Astrocyte (in vitro differentiated cells and primary cell): ENCODE data around the gene NAV2. TPM values are rescaled to one million over a fixed set of nuclear protein-coding genes. Genes with fewer than 3 reads are reported as not detected.
A peak's percentile ranks its signal among the peaks of the same experiment; 100 is the strongest.

Experiments
- DNase-seq: peaks from one replicate; pipeline ENCODE4 v3.0.0-alpha.2; 2010; ENCODE audit warnings: low read depth
- FAIRE-seq: peaks from 2 replicates; lab custom pipeline; 2011; peaks lifted over from hg19 to GRCh38; lab: Jason Lieb, UNC
- H2AFZ ChIP-seq: 2 replicates; pipeline ENCODE4 v1.6.0; 2012; ENCODE audit warnings: low read depth, low read length, inconsistent platforms
- H3K27ac ChIP-seq: 2 replicates; pipeline ENCODE4 v1.5.1; 2011; ENCODE audit warnings: low read depth, low read length, inconsistent platforms
- H3K27me3 ChIP-seq: 2 replicates; pipeline ENCODE4 v1.6.0; 2011; ENCODE audit warnings: low read length, inconsistent platforms; ENCODE audit not compliant: insufficient read depth
- H3K36me3 ChIP-seq: 2 replicates; pipeline ENCODE4 v1.5.1; 2011; ENCODE audit warnings: low read length, inconsistent platforms; ENCODE audit not compliant: insufficient read depth
- H3K4me1 ChIP-seq: 2 replicates; pipeline ENCODE4 v1.5.1; 2011; ENCODE audit warnings: low read length, inconsistent platforms; ENCODE audit not compliant: insufficient read depth
- H3K4me2 ChIP-seq: 2 replicates; pipeline ENCODE4 v1.6.0; 2012; ENCODE audit warnings: low read length, inconsistent platforms
- H3K4me3 ChIP-seq: 2 replicates; pipeline ENCODE4 v1.5.1; 2011; ENCODE audit warnings: low read depth, mild to moderate bottlenecking, low read length, inconsistent platforms; ENCODE audit not compliant: insufficient read depth
- H3K79me2 ChIP-seq: 2 replicates; pipeline ENCODE4 v1.6.0; 2012; ENCODE audit warnings: mild to moderate bottlenecking, low read length, inconsistent platforms; ENCODE audit not compliant: insufficient read depth
- H3K9ac ChIP-seq: 2 replicates; pipeline ENCODE4 v1.6.0; 2012; ENCODE audit warnings: mild to moderate bottlenecking, low read length, inconsistent platforms
- H3K9me3 ChIP-seq: 2 replicates; pipeline ENCODE4 v1.5.1; 2012; ENCODE audit warnings: low read depth, mild to moderate bottlenecking, low read length, inconsistent platforms; ENCODE audit not compliant: insufficient read depth
- H4K20me1 ChIP-seq: 2 replicates; pipeline ENCODE4 v1.6.0; 2012; ENCODE audit warnings: low read length, inconsistent platforms; ENCODE audit not compliant: insufficient read depth
- H3K27ac Mint-ChIP-seq: one replicate; pipeline ENCODE4 v1.8.0; 2021; ENCODE audit warnings: mild to moderate bottlenecking, mixed read lengths; ENCODE audit not compliant: unreplicated experiment
- H3K27me3 Mint-ChIP-seq: one replicate; pipeline ENCODE4 v1.8.0; 2021; ENCODE audit warnings: low read depth, mixed read lengths; ENCODE audit not compliant: unreplicated experiment
- H3K36me3 Mint-ChIP-seq: one replicate; pipeline ENCODE4 v1.8.0; 2021; ENCODE audit warnings: low read depth, mixed read lengths; ENCODE audit not compliant: unreplicated experiment
- H3K4me1 Mint-ChIP-seq: one replicate; pipeline ENCODE4 v1.8.0; 2021; ENCODE audit warnings: low read depth, mixed read lengths; ENCODE audit not compliant: unreplicated experiment
- H3K4me3 Mint-ChIP-seq: one replicate; pipeline ENCODE4 v1.8.0; 2021; ENCODE audit warnings: mild to moderate bottlenecking, moderate library complexity, mixed read lengths; ENCODE audit not compliant: unreplicated experiment
- H3K9me3 Mint-ChIP-seq: one replicate; pipeline ENCODE4 v1.8.0; 2021; ENCODE audit warnings: mild to moderate bottlenecking, mixed read lengths; ENCODE audit not compliant: unreplicated experiment
- EZH2 ChIP-seq: IDR thresholded peaks from 2 replicates; pipeline ENCODE4 v1.6.1; 2012; ENCODE audit warnings: mild to moderate bottlenecking, low read length, inconsistent platforms; ENCODE audit not compliant: insufficient read depth
- total RNA-seq: library from RNA; stranded (reverse); gene quantifications from 2 replicates; pipeline ENCODE4 v1.2.1, GENCODE V29; 2021
- TF ChIP-seq, protein P1 (sequence below): IDR thresholded peaks from 2 replicates; pipeline ENCODE4 v1.5.1; 2011; ENCODE audit warnings: low read depth, mild to moderate bottlenecking, inconsistent platforms, low read length, moderate library complexity; ENCODE audit not compliant: insufficient read depth

The NAV2 gene
- total RNA-seq, 1 donor from 2014 or later, result 20.6 TPM

DNA sequence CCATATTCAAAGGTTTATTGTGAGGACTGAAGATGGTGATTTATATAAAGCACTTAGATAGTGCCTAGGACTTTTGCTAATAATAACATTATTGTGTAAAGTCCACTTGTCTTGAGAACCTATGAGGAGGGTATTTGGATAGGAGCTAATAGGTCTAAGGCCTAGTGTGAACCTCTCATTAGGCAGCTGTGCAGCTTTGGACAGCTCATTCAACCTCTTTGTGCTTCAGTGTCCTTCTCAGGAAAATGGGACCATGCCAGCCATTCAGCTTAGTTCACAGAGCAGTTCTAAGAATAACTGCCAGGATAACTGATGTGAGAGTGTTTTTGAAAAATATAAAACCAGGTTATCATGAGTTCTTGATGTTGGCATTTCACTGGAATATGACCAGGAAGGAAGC, 56.2 kb downstream of the NAV2 start:
- no peak for FAIRE-seq
- no peak overlapping the region for H3K4me3 Mint-ChIP-seq
- Histone ChIP-seq H3K4me1 (peaks cover 10% of the 10 kb centered on the region), H3K79me2 (no peaks in the 10 kb centered on the region), H3K36me3 (no peaks in the 10 kb centered on the region), H3K27me3 (peaks cover 66% of the 10 kb centered on the region), H2AFZ (no peak overlapping the region), H4K20me1 (peaks cover 96% of the 10 kb centered on the region), H3K27ac (no peak overlapping the region), H3K9ac (no peak overlapping the region), H3K9me3 (no peaks in the 10 kb centered on the region), H3K4me3 (no peak overlapping the region), H3K4me2 (no peak overlapping the region)
- no peak overlapping the region for H3K27ac Mint-ChIP-seq
- H3K9me3 Mint-ChIP-seq, result no peaks in the 10 kb centered on the region
- peaks cover 34% of the 10 kb centered on the region for H3K27me3 Mint-ChIP-seq
- peaks cover 2% of the 10 kb centered on the region for H3K36me3 Mint-ChIP-seq
- no peak for TF ChIP-seq EZH2
- TF ChIP-seq, protein P1, sequence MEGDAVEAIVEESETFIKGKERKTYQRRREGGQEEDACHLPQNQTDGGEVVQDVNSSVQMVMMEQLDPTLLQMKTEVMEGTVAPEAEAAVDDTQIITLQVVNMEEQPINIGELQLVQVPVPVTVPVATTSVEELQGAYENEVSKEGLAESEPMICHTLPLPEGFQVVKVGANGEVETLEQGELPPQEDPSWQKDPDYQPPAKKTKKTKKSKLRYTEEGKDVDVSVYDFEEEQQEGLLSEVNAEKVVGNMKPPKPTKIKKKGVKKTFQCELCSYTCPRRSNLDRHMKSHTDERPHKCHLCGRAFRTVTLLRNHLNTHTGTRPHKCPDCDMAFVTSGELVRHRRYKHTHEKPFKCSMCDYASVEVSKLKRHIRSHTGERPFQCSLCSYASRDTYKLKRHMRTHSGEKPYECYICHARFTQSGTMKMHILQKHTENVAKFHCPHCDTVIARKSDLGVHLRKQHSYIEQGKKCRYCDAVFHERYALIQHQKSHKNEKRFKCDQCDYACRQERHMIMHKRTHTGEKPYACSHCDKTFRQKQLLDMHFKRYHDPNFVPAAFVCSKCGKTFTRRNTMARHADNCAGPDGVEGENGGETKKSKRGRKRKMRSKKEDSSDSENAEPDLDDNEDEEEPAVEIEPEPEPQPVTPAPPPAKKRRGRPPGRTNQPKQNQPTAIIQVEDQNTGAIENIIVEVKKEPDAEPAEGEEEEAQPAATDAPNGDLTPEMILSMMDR, result no peak
- no peak for DNase-seq
- H3K4me1 Mint-ChIP-seq, result peaks cover 17% of the 10 kb centered on the region

DNA sequence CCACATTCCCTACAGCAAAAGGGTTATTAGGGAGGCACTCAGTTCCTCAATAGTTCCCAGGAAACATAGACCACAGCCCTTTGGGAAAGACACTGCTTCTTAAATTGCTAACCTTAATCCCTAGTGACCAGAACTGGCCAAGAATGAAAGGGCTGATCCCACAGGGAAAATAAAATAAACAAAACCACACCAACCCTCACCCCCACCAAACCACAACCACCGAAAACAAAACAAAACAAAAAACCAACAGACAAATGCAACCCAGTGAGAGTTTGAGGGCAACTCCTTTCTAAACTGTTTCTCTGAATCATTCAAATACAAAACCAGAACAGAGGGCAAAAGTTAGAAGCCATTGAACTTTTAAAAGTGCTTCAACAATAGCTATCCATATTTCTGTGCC, 57.2 kb downstream of the NAV2 start:
- Mint-ChIP-seq H3K36me3 (peaks cover 2% of the 10 kb centered on the region), H3K4me1 (peaks cover 17% of the 10 kb centered on the region), H3K27ac (no peak overlapping the region), H3K9me3 (no peaks in the 10 kb centered on the region), H3K27me3 (peaks cover 32% of the 10 kb centered on the region), H3K4me3 (no peak overlapping the region)
- Histone ChIP-seq H3K4me2 (no peak overlapping the region), H2AFZ (no peak overlapping the region), H3K27ac (no peak overlapping the region), H3K9me3 (no peaks in the 10 kb centered on the region), H3K4me3 (no peak overlapping the region), H3K36me3 (no peaks in the 10 kb centered on the region), H3K79me2 (no peaks in the 10 kb centered on the region), H3K27me3 (peaks cover 62% of the 10 kb centered on the region), H3K4me1 (peaks cover 10% of the 10 kb centered on the region), H4K20me1 (peaks cover 97% of the 10 kb centered on the region), H3K9ac (no peak overlapping the region)
- no peak for FAIRE-seq
- TF ChIP-seq, protein P1, result no peak
- TF ChIP-seq EZH2, result no peak
- peak; percentile 66 for DNase-seq

DNA sequence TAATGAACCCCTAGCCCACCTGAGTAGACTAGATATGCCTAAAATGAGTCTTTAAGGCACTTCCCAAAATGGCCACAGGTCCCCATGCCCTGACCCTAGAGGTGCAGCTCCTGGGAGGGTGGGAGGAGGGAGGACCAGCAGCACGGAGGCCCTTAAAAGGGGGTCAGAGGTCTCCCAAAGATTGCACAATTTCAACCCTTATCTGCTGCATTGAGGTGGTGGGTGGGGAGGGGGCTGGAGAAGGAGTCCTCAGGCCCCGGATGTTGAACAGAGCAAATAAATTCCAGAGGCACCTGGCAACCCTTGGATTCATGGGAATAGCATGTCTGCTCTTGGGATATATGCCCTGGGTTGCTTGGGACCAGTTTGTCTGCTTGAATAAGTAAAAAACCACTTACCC, 57.6 kb downstream of the NAV2 start:
- Histone ChIP-seq H3K9me3 (no peaks in the 10 kb centered on the region), H3K4me2 (no peak overlapping the region), H3K27ac (no peak overlapping the region), H3K4me3 (no peak overlapping the region), H2AFZ (no peak overlapping the region), H3K79me2 (no peaks in the 10 kb centered on the region), H3K27me3 (peaks cover 58% of the 10 kb centered on the region), H4K20me1 (peaks cover 95% of the 10 kb centered on the region), H3K36me3 (no peaks in the 10 kb centered on the region), H3K9ac (no peak overlapping the region), H3K4me1 (peaks cover 10% of the 10 kb centered on the region)
- Mint-ChIP-seq H3K9me3 (no peaks in the 10 kb centered on the region), H3K4me1 (peaks cover 17% of the 10 kb centered on the region), H3K27me3 (peaks cover 29% of the 10 kb centered on the region), H3K27ac (no peak overlapping the region), H3K4me3 (no peak overlapping the region), H3K36me3 (peaks cover 2% of the 10 kb centered on the region)
- no peak for TF ChIP-seq EZH2
- TF ChIP-seq, protein P1, result no peak
- DNase-seq (no peak), FAIRE-seq (no peak)
